Vagina (tissue), 2 donors: ENCODE results near the gene COLEC12.

ENCODE experiments used
- POLR2AphosphoS5 ChIP-seq, 2 donors: sonication (generic); formaldehyde crosslinking; IDR thresholded peaks; one replicate each; pipeline ENCODE4 v1.9.0; 2017; ENCODE audit warnings: antibody characterized with exemption in 2 of 2, mild to moderate bottlenecking in 2 of 2, low read depth in 1 of 2; ENCODE audit not compliant: insufficient read depth in 1 of 2
- TF ChIP-seq, protein P1 (sequence below), 3 experiments: fragments of 450-650 bp in 2 of 3; fragments of 200-600 bp in 1 of 3; sonication (generic) in 1 of 3; IDR thresholded peaks; one replicate each; pipeline ENCODE4 v1.5.1; 2017 to 2019; ENCODE audit warnings: antibody characterized with exemption in 3 of 3, mild to moderate bottlenecking in 2 of 3, moderate library complexity in 2 of 3

- TF ChIP-seq, protein P1, sequence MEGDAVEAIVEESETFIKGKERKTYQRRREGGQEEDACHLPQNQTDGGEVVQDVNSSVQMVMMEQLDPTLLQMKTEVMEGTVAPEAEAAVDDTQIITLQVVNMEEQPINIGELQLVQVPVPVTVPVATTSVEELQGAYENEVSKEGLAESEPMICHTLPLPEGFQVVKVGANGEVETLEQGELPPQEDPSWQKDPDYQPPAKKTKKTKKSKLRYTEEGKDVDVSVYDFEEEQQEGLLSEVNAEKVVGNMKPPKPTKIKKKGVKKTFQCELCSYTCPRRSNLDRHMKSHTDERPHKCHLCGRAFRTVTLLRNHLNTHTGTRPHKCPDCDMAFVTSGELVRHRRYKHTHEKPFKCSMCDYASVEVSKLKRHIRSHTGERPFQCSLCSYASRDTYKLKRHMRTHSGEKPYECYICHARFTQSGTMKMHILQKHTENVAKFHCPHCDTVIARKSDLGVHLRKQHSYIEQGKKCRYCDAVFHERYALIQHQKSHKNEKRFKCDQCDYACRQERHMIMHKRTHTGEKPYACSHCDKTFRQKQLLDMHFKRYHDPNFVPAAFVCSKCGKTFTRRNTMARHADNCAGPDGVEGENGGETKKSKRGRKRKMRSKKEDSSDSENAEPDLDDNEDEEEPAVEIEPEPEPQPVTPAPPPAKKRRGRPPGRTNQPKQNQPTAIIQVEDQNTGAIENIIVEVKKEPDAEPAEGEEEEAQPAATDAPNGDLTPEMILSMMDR (IDR thresholded peaks at IDR 0.05), result no peak
- no peak for TF ChIP-seq POLR2AphosphoS5 (IDR thresholded peaks at IDR 0.05; ENCODE audit: insufficient read depth in 1 of 2, low read depth in 1 of 2)
These were observed 80.8 kb downstream of the COLEC12 start for GRCh38 chr18:419541-420175.
